ENCODE results near the gene MAP6D1. TPM values are rescaled to one million over a fixed set of nuclear protein-coding genes. Genes with fewer than 3 reads are reported as not detected.

Gene MAP6D1
- total RNA-seq, 1 experiment from 2014 or later, result 12.6 TPM

- Histone ChIP-seq H2AFZ (ENCODE audit: low read length) (no peak overlapping the region), H3K27me3 (ENCODE audit: low read length) (no peaks in the 10 kb centered on the region), H3K9me3 (ENCODE audit: low read length) (no peaks in the 10 kb centered on the region), H3K9ac (ENCODE audit: low read length) (no peak overlapping the region), H3K4me1 (ENCODE audit: insufficient read depth, low read length) (no peaks in the 10 kb centered on the region), H3K27ac (ENCODE audit: low read length) (no peak overlapping the region), H3F3A (ENCODE audit: low read length, unreplicated experiment) (no peaks in the 10 kb centered on the region), H3K36me3 (ENCODE audit: low read depth, low read length) (peaks cover 13% of the 10 kb centered on the region), H3K4me3 (ENCODE audit: low read length) (no peak overlapping the region), H3K9me2 (replicated peaks; ENCODE audit: low read length) (no peaks in the 10 kb centered on the region), H3K79me2 (ENCODE audit: low read length) (no peaks in the 10 kb centered on the region), H4K20me1 (ENCODE audit: low read length) (no peaks in the 10 kb centered on the region), H3K4me2 (ENCODE audit: low read length) (no peak overlapping the region)
- ChIA-PET CTCF (interaction anchor here (0.6 to 1.3 kb wide), 5 partner anchors 210 to 367 kb away, joined by 3 to 15 read pairs (median 4); no protein-coding TSS in a partner anchor), POLR2A (ENCODE audit: unreplicated experiment) (no interaction called here)
- DNase-seq (peak; percentile 86), ATAC-seq (peak; percentile 93)
- intact Hi-C loops (cut with micrococcal nuclease), result loop anchor here (1.0 to 5.0 kb wide), 3 partner anchors 265 to 380 kb away; no protein-coding TSS in a partner anchor
- no TSS peak for BruUV-seq (replicated peaks)
- TF ChIP-seq EZH2phosphoT487 (IDR thresholded peaks at IDR 0.05; ENCODE audit: borderline replicate concordance, low read length), result no peak
- TF ChIP-seq CTCF (conservative IDR thresholded peaks at IDR 0.05; ENCODE audit: low read depth, low read length), result peak; percentile 86
These were observed 58.4 kb downstream of the MAP6D1 start for GRCh38 chr3:183766745-183767606.

GRCh38 chr3:183766107-183766506, 59.3 kb downstream of the MAP6D1 start:
- Histone ChIP-seq H4K20me1 (ENCODE audit: low read length) (no peaks in the 10 kb centered on the region), H2AFZ (ENCODE audit: low read length) (no peak overlapping the region), H3K4me2 (ENCODE audit: low read length) (no peak overlapping the region), H3K9me2 (replicated peaks; ENCODE audit: low read length) (no peaks in the 10 kb centered on the region), H3K79me2 (ENCODE audit: low read length) (no peaks in the 10 kb centered on the region), H3K36me3 (ENCODE audit: low read depth, low read length) (peaks cover 20% of the 10 kb centered on the region), H3F3A (ENCODE audit: low read length, unreplicated experiment) (no peaks in the 10 kb centered on the region), H3K27me3 (ENCODE audit: low read length) (no peaks in the 10 kb centered on the region), H3K4me1 (ENCODE audit: insufficient read depth, low read length) (no peaks in the 10 kb centered on the region), H3K9me3 (ENCODE audit: low read length) (no peaks in the 10 kb centered on the region), H3K9ac (ENCODE audit: low read length) (no peak overlapping the region), H3K4me3 (ENCODE audit: low read length) (no peak overlapping the region), H3K27ac (ENCODE audit: low read length) (no peak overlapping the region)
- ChIA-PET POLR2A (ENCODE audit: unreplicated experiment) (no interaction called here), CTCF (no interaction called here)
- TF ChIP-seq EZH2phosphoT487 (IDR thresholded peaks at IDR 0.05; ENCODE audit: borderline replicate concordance, low read length) (no peak), EZH2 (IDR thresholded peaks at IDR 0.05; ENCODE audit: low read length, unreplicated experiment) (no peak), CTCF (conservative IDR thresholded peaks at IDR 0.05; ENCODE audit: low read depth, low read length) (no peak)
- ATAC-seq (no peak), DNase-seq (no peak)
- no TSS peak for BruUV-seq (replicated peaks)
- intact Hi-C loops (cut with micrococcal nuclease), result loop anchor here (5.0 kb wide), 1 partner anchor 379 kb away; no protein-coding TSS in a partner anchor

Other genes starting within 250 kb of the MAP6D1 start
- gene KLHL24, start 190.0 kb downstream of the MAP6D1 start, total RNA-seq (2014; rRNA removed), result 7.4 and 10.0 TPM in 2 replicates
- gene YEATS2, start 127.8 kb downstream of the MAP6D1 start, total RNA-seq (2014; rRNA removed), result 30.4 and 31.0 TPM in 2 replicates
- 66.3 and 69.2 TPM in 2 replicates for gene PARL, start 59.3 kb upstream of the MAP6D1 start, total RNA-seq (2014; rRNA removed)
- gene ABCC5, start 192.3 kb upstream of the MAP6D1 start, total RNA-seq (2014; rRNA removed), result 16.1 and 24.9 TPM in 2 replicates
- gene HTR3D, start 206.2 kb upstream of the MAP6D1 start, total RNA-seq (2014; rRNA removed), result not detected in 2 replicates
- not detected in 2 replicates for gene HTR3C, start 227.5 kb upstream of the MAP6D1 start, total RNA-seq (2014; rRNA removed)

Measured in PC-3 (cell line).